ENCODE data around the gene SCYGR6. TPM values are rescaled to one million over a fixed set of nuclear protein-coding genes. Genes with fewer than 3 reads are reported as not detected.

SCYGR6 gene, protein sequence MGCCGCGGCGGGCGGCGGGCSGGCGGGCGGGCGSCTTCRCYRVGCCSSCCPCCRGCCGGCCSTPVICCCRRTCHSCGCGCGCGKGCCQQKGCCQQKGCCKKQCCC
- total RNA-seq (not detected), polyA plus RNA-seq (ENCODE audit: insufficient read depth, low read depth, low replicate concordance) (not detected)
- long read RNA-seq, donor 1, result 0 reads
- long read RNA-seq, donor 2, result 0 reads

DNA sequence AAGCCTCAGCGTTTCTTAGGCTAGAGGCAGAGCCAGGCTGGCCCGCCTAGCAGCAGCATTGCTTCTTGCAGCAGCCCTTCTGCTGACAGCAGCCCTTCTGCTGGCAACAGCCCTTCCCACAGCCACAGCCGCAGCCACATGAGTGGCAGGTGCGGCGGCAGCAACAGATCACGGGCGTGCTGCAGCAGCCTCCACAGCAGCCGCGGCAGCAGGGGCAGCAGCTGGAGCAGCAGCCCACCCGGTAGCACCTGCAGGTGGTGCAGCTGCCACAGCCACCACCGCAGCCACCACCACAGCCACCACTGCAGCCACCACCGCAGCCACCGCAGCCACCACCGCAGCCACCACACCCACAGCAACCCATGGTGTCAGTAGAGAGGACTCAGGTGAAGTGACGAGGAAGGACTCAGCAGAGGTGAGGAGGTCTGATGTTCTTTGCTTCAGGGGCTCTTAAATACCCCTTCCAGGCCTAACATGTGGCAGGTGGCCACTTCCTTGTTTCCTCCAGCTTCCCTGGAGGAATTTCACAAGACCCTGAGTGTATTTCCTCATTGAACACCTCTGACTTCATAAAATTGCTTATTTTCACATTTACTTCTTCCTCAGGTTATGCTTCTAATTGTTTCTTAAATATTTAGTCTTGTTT, at the start of gene SCYGR6:
SCYGR6 (minus strand) TSS at position 364 of the 646 bp plus-strand sequence; CDS start at position 364, 0 bp downstream.
- no peak for DNase-seq
- no peaks in the 10 kb centered on the region for H3K9me3 ChIP-seq
- no peak within 1 kb of the TSS for H3K27ac ChIP-seq
- WGBS, 2 donors, result 90% methylated on average over 3 to 15 of the region's 15 CpGs
- no peaks in the 10 kb centered on the region for H3K36me3 ChIP-seq (ENCODE audit: low read depth, missing control alignments)
- H3K4me1 ChIP-seq, result no peaks in the 10 kb centered on the region
- H3K4me3 ChIP-seq, result no peak within 1 kb of the TSS
- no peak for TF ChIP-seq POLR2A (IDR thresholded peaks at IDR 0.05)
- no peak for TF ChIP-seq CTCF (IDR thresholded peaks at IDR 0.05)
- H3K27me3 ChIP-seq, result no peaks in the 10 kb centered on the region
- intact Hi-C loops (cut with DNase I; ENCODE audit: low total_unique reads), result no loop called here

DNA sequence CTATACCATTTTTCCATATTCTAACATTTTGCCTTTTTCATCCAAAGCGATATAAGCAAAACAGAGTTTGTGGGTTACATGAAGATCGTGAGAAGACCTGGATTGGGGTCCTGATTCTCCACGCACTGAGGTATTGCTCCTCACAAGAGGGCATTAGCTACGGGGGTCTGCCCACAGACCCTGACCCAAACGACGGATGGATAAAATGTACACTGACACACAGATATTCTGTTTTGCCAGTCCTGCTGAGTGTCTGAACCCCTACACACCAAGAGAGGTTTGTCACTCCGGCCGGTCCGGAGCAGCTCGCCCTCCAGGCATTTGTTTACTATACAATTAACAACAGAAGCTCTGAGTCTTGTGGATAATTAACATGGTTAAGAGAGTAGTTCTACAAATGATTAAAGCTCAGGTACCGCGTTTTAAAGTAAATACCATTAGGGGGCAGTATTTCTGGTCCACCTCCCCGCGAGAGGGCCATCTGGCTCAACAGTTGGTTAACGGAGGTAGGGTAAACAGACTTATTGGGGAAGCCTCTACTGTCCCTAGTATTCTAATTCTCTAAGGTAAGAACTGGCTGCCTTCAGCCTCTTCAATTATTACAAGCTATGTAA, 49.6 kb upstream of the SCYGR6 start:
- Histone ChIP-seq H3K27ac (no peak overlapping the region), H3K27me3 (no peaks in the 10 kb centered on the region), H3K4me1 (no peaks in the 10 kb centered on the region), H3K4me3 (no peak overlapping the region), H3K9me3 (no peaks in the 10 kb centered on the region), H3K36me3 (ENCODE audit: low read depth, missing control alignments) (no peaks in the 10 kb centered on the region)
- no peak for DNase-seq
- TF ChIP-seq POLR2A (IDR thresholded peaks at IDR 0.05) (no peak), CTCF (IDR thresholded peaks at IDR 0.05) (peak in 1 of 3 experiments; percentile 4)
- intact Hi-C loops (cut with DNase I; ENCODE audit: low total_unique reads), result no loop called here
- 39 to 50% methylated on average over 15 of the region's 15 CpGs for WGBS, 2 donors

DNA sequence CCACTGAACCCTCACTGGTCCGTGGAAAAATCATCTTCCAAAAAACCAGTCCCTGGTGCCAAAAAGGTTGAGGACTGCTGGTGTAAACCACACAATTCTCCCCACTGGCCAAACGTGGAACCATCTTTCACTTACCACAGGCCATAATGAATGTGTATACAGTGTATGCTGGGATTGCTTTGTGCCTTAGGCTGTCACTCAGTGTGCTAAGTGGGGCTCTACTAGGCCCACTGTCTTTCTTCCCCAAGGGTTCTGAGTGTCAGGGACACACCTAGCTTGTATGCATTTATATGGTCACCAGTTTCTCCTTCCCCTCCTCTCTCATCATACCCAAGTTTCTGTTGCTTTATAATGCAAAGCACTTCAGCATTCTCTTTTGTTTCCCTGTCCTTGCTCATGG, 48.4 kb upstream of the SCYGR6 start:
- Histone ChIP-seq H3K36me3 (ENCODE audit: low read depth, missing control alignments) (no peaks in the 10 kb centered on the region), H3K4me3 (no peak overlapping the region), H3K9me3 (no peaks in the 10 kb centered on the region), H3K4me1 (no peaks in the 10 kb centered on the region), H3K27me3 (no peaks in the 10 kb centered on the region), H3K27ac (no peak overlapping the region)
- no peak for TF ChIP-seq POLR2A (IDR thresholded peaks at IDR 0.05)
- TF ChIP-seq CTCF (IDR thresholded peaks at IDR 0.05), result no peak
- intact Hi-C loops (cut with DNase I; ENCODE audit: low total_unique reads), result no loop called here
- no peak for DNase-seq
- WGBS, 2 donors, result 59 to 63% methylated on average over 2 of the region's 2 CpGs

- H3K4me3 ChIP-seq, result no peak overlapping the region
- no peaks in the 10 kb centered on the region for H3K4me1 ChIP-seq
- no peak for TF ChIP-seq POLR2A (IDR thresholded peaks at IDR 0.05)
- no peak for TF ChIP-seq CTCF (IDR thresholded peaks at IDR 0.05)
- H3K9me3 ChIP-seq, result no peaks in the 10 kb centered on the region
- no peak for DNase-seq
- intact Hi-C loops (cut with DNase I; ENCODE audit: low total_unique reads), result no loop called here
- H3K36me3 ChIP-seq (ENCODE audit: low read depth, missing control alignments), result no peaks in the 10 kb centered on the region
- H3K27ac ChIP-seq, result no peak overlapping the region
- 85 to 87% methylated on average over 5 of the region's 5 CpGs for WGBS, 2 donors
- no peaks in the 10 kb centered on the region for H3K27me3 ChIP-seq
These were observed 47.7 kb upstream of the SCYGR6 start for GRCh38 chr2:227772197-227772661.
